Activated CD8-positive, alpha-beta T cell treated with anti-CD3 and anti-CD28 coated beads for 36 hours (primary cell): ENCODE data around the gene HS3ST6. TPM values are rescaled to one million over a fixed set of nuclear protein-coding genes. Genes with fewer than 3 reads are reported as not detected.

Source experiments
- ATAC-seq: fragments of 200-7000 bp; cut with Tn5 transposase; one replicate; pipeline ENCODE4 v1.10.0; 2021; ENCODE audit warnings: mild to moderate bottlenecking, moderate library complexity
- CTCF ChIA-PET: fragments of 350-600 bp; sonication (Branson Sonifier 250); formaldehyde crosslinking; loops from one replicate; lab custom pipeline; 2021; ENCODE audit warnings: antibody characterized with exemption; lab: Charles Lee
- POLR2A ChIA-PET: fragments of 350-600 bp; sonication (Branson Sonifier 250); formaldehyde crosslinking; loops from one replicate; lab custom pipeline; 2021; ENCODE audit warnings: antibody characterized with exemption; lab: Charles Lee
- DNase-seq: peaks from one replicate; pipeline ENCODE4 v3.0.0-alpha.2; 2020
- H3K27ac Mint-ChIP-seq: one replicate; pipeline ENCODE4 v1.8.0; 2021; ENCODE audit warnings: mild to moderate bottlenecking, mixed read lengths
- H3K27me3 Mint-ChIP-seq: one replicate; pipeline ENCODE4 v1.8.0; 2021; ENCODE audit warnings: mixed read lengths
- H3K36me3 Mint-ChIP-seq: one replicate; pipeline ENCODE4 v1.8.0; 2021; ENCODE audit warnings: low read depth, mixed read lengths
- H3K4me1 Mint-ChIP-seq: one replicate; pipeline ENCODE4 v1.8.0; 2021; ENCODE audit warnings: low read depth, mixed read lengths
- H3K4me3 Mint-ChIP-seq: one replicate; pipeline ENCODE4 v1.8.0; 2021; ENCODE audit warnings: mild to moderate bottlenecking, moderate library complexity, mixed read lengths
- H3K9me3 Mint-ChIP-seq: one replicate; pipeline ENCODE4 v1.8.0; 2021; ENCODE audit warnings: mixed read lengths
- intact Hi-C: fragments of 100-400 bp; cut with micrococcal nuclease; formaldehyde crosslinking; loops from one replicate; pipeline ENCODE4 v1.10.0; 2022
- total RNA-seq, 2 experiments: library from RNA; stranded (reverse); gene quantifications; one replicate each; pipeline ENCODE4 v1.2.3, GENCODE V29; 2021
- TF ChIP-seq, protein P1 (sequence below): fragments of 200-600 bp; IDR thresholded peaks from one replicate; pipeline ENCODE4 v1.8.0; 2022; ENCODE audit warnings: antibody characterized with exemption, mild to moderate bottlenecking

HS3ST6 gene
- total RNA-seq, 2 experiments from 2014 or later, result not detected

DNA sequence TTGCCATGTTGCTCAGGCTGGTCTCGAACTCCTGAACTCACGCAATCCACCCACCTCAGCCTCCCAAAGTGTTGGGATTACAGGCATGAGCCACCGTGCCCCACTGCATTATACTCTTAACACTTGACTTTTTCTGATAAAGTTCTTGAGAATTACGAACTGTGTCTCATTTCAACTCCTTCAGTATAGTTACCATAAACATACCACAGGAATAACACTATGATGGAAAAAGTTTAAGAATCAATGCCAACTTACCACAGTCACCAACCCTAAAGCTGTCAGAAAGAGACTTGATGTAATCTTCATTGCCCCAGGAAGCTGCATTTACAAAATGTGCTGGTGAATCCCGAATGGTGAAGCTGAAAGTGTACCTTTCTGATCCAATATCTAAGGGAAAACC is 56.5 kb downstream of the HS3ST6 start:
- Mint-ChIP-seq H3K36me3 (no peaks in the 10 kb centered on the region), H3K9me3 (no peaks in the 10 kb centered on the region), H3K4me1 (peaks cover 9% of the 10 kb centered on the region), H3K4me3 (no peak overlapping the region), H3K27ac (no peak overlapping the region), H3K27me3 (peaks cover 21% of the 10 kb centered on the region)
- ATAC-seq (no peak), DNase-seq (no peak)
- intact Hi-C loops, result loop anchor here (5.0 kb wide), 1 partner anchor 56 kb away; the partner anchor contains the start of gene HS3ST6
- ChIA-PET CTCF (interaction anchor here (0.6 to 3.8 kb wide), 7 partner anchors 16 to 279 kb away, joined by 3 to 29 read pairs (median 4); partner anchors contain the start of genes MSRB1, NUBP2 and SPSB3), POLR2A (no interaction called here)
- TF ChIP-seq, protein P1, sequence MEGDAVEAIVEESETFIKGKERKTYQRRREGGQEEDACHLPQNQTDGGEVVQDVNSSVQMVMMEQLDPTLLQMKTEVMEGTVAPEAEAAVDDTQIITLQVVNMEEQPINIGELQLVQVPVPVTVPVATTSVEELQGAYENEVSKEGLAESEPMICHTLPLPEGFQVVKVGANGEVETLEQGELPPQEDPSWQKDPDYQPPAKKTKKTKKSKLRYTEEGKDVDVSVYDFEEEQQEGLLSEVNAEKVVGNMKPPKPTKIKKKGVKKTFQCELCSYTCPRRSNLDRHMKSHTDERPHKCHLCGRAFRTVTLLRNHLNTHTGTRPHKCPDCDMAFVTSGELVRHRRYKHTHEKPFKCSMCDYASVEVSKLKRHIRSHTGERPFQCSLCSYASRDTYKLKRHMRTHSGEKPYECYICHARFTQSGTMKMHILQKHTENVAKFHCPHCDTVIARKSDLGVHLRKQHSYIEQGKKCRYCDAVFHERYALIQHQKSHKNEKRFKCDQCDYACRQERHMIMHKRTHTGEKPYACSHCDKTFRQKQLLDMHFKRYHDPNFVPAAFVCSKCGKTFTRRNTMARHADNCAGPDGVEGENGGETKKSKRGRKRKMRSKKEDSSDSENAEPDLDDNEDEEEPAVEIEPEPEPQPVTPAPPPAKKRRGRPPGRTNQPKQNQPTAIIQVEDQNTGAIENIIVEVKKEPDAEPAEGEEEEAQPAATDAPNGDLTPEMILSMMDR, result no peak

Other genes starting within 250 kb of the HS3ST6 start
- gene JPT2, start 240.1 kb downstream of the HS3ST6 start, total RNA-seq, result 10 to 100 TPM; 61.5 to 62.2 TPM
- 10 to 100 TPM; 58.4 to 65.1 TPM for gene MAPK8IP3, start 212.2 kb downstream of the HS3ST6 start, total RNA-seq
- gene NME3, start 146.9 kb downstream of the HS3ST6 start, total RNA-seq, result 10 to 100 TPM; 37.8 to 39.6 TPM
- gene EME2, start 145.6 kb downstream of the HS3ST6 start, total RNA-seq, result 10 to 100 TPM; 15.5 to 15.6 TPM
- 100 to 1,000 TPM; 175 to 193 TPM for gene MRPS34, start 145.3 kb downstream of the HS3ST6 start, total RNA-seq
- gene SPSB3, start 135.8 kb downstream of the HS3ST6 start, total RNA-seq, result 10 to 100 TPM; 14.4 to 15.2 TPM
- 10 to 100 TPM; 43.5 to 45.0 TPM for gene NUBP2, start 135.5 kb downstream of the HS3ST6 start, total RNA-seq
- not detected for gene IGFALS, start 124.7 kb downstream of the HS3ST6 start, total RNA-seq
- 10 to 100 TPM; 32.0 to 35.7 TPM for gene HAGH, start 91.6 kb downstream of the HS3ST6 start, total RNA-seq
- gene FAHD1, start 91.2 kb downstream of the HS3ST6 start, total RNA-seq, result 10 to 100 TPM; 14.2 to 17.8 TPM
- under 1 TPM; 0.34 to 0.40 TPM for gene MEIOB, start 46.3 kb downstream of the HS3ST6 start, total RNA-seq
- 10 to 100 TPM; 15.5 to 18.1 TPM for gene MSRB1, start 24.8 kb upstream of the HS3ST6 start, total RNA-seq
- gene RPL3L, start 36.3 kb upstream of the HS3ST6 start, total RNA-seq, result not detected
- gene NDUFB10, start 41.1 kb upstream of the HS3ST6 start, total RNA-seq, result 100 to 1,000 TPM; 126 to 129 TPM
- 1,000 to 10,000 TPM; 5,572 to 5,598 TPM for gene RPS2, start 46.4 kb upstream of the HS3ST6 start, total RNA-seq
- gene RNF151, start 48.4 kb upstream of the HS3ST6 start, total RNA-seq, result not detected
- gene TBL3, start 53.6 kb upstream of the HS3ST6 start, total RNA-seq, result 10 to 100 TPM; 54.4 to 56.0 TPM
- under 1 TPM in 1 of 2 experiments, not detected in 1; 0.31 TPM for gene NOXO1, start 63.1 kb upstream of the HS3ST6 start, total RNA-seq
- gene GFER, start 65.8 kb upstream of the HS3ST6 start, total RNA-seq, result 10 to 100 TPM; 33.5 to 33.9 TPM
- gene SYNGR3, start 71.6 kb upstream of the HS3ST6 start, total RNA-seq, result 1 to 10 TPM; 5.4 to 7.2 TPM
- gene ZNF598, start 91.4 kb upstream of the HS3ST6 start, total RNA-seq, result 10 to 100 TPM; 85.5 to 90.3 TPM
- gene NPW, start 101.4 kb upstream of the HS3ST6 start, total RNA-seq, result 10 to 100 TPM; 24.3 to 28.3 TPM
- gene NHERF2, start 108.5 kb upstream of the HS3ST6 start, total RNA-seq, result 1 to 10 TPM; 2.8 to 3.0 TPM
- 10 to 100 TPM; 28.2 to 29.8 TPM for gene NTHL1, start 129.4 kb upstream of the HS3ST6 start, total RNA-seq
- gene TSC2, start 129.6 kb upstream of the HS3ST6 start, total RNA-seq, result 10 to 100 TPM; 54.4 to 57.3 TPM
- 10 to 100 TPM; 74.7 to 85.1 TPM for gene PKD1, start 217.5 kb upstream of the HS3ST6 start, total RNA-seq
- gene RAB26, start 230.2 kb upstream of the HS3ST6 start, total RNA-seq, result under 1 TPM; 0.34 to 0.49 TPM
- gene TRAF7, start 237.4 kb upstream of the HS3ST6 start, total RNA-seq, result 10 to 100 TPM; 74.8 to 80.2 TPM